ENCODE data around the gene LRRC47.

DNA sequence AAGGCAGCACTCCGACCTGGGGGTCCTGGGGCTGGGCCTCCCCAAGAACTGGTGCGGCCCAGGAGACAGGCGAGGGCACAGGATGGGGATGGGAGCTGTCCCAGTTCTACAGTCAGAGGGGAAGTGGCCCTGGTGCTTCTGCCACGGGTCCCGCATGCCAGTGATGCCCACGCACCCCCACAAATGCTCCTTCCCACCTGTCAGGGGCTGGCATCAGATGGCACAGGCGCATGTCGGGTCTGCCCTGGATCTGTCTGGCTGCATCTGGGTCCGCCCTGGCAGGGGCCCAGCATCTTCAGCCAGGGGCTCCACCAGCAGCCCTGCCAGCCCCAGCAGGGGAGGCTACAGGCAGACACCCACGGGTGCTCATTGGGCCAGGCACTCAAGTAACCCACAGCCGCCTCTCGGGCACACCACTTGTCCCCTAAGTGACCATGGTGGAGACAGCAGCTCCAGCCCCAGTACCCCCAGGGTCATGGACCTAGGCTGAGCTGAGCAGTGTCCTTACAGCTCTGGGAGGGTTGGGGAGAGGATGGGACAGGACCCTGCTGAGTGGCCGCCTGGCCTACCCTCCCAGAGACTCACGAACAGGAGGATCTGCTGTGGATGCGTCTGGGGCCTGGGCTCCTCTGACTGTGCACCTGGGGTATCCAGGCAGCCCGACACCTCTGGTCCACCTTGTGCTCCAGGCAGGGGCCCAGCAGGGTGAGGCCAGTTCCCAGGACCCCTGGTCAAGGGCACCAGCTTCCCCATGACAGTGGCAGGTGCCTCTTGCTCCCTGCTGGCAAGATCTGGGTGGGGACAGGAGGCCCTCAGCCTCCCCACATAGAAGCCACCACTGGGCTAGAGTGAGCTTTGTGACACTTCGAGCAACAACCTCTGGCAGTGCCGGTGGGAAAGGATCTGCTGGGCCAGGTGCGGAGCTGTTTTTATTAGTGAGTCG lies 18.4 kb downstream of the LRRC47 start:
- TF ChIP-seq, protein P1, sequence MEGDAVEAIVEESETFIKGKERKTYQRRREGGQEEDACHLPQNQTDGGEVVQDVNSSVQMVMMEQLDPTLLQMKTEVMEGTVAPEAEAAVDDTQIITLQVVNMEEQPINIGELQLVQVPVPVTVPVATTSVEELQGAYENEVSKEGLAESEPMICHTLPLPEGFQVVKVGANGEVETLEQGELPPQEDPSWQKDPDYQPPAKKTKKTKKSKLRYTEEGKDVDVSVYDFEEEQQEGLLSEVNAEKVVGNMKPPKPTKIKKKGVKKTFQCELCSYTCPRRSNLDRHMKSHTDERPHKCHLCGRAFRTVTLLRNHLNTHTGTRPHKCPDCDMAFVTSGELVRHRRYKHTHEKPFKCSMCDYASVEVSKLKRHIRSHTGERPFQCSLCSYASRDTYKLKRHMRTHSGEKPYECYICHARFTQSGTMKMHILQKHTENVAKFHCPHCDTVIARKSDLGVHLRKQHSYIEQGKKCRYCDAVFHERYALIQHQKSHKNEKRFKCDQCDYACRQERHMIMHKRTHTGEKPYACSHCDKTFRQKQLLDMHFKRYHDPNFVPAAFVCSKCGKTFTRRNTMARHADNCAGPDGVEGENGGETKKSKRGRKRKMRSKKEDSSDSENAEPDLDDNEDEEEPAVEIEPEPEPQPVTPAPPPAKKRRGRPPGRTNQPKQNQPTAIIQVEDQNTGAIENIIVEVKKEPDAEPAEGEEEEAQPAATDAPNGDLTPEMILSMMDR (IDR thresholded peaks at IDR 0.05): no peak
- no peak for TF ChIP-seq POLR2A (IDR thresholded peaks at IDR 0.05)
